B cell (primary cell): ENCODE results near the gene MLXIP. TPM values are rescaled to one million over a fixed set of nuclear protein-coding genes. Genes with fewer than 3 reads are reported as not detected.
"Not testable (repeated sequence)": the region's sequence is repeated elsewhere in the genome, so short reads cannot be mapped to it uniquely, and the experiment has no call there.

Experiments used
- ATAC-seq: fragments of 200-7000 bp; cut with Tn5 transposase; one replicate; pipeline ENCODE4 v1.10.0; 2021; ENCODE audit warnings: low read depth, mild to moderate bottlenecking, moderate number of reproducible peaks, moderate library complexity
- CTCF ChIA-PET: fragments of 350-600 bp; sonication (Branson Sonifier 250); formaldehyde crosslinking; loops from one replicate; lab custom pipeline; 2021; ENCODE audit warnings: antibody characterized with exemption, inconsistent platforms; lab: Charles Lee
- POLR2A ChIA-PET: fragments of 350-600 bp; sonication (Branson Sonifier 250); formaldehyde crosslinking; loops from one replicate; lab custom pipeline; 2021; ENCODE audit warnings: antibody characterized with exemption; lab: Charles Lee
- DNase-seq: peaks from one replicate; pipeline ENCODE4 v3.0.0; 2013
- H2AFZ ChIP-seq: 2 replicates; pipeline ENCODE4 v1.6.1; 2012; ENCODE audit warnings: mild to moderate bottlenecking, low read depth, low read length; ENCODE audit not compliant: insufficient read depth, poor library complexity, severe bottlenecking
- H3K27ac ChIP-seq, 2 donors: 1 replicate in 1 of 2; 2 replicates in 1 of 2; pipeline ENCODE4 v1.5.1; 2012 to 2013; ENCODE audit warnings: low read length in 2 of 2, mild to moderate bottlenecking in 2 of 2, moderate library complexity in 1 of 2
- H3K27me3 ChIP-seq, 4 experiments: fragments of 200-600 bp in 1 of 4; sonication (generic) in 1 of 4; replicated peaks in 1 of 4; 1 replicate in 2 of 4; 2 replicates in 2 of 4; pipeline versions ENCODE4 v1.6.1 to v1.7.0; 2013 to 2016; ENCODE audit warnings: low read length in 3 of 4, mild to moderate bottlenecking in 2 of 4, mixed read lengths in 1 of 4, moderate library complexity in 1 of 4; ENCODE audit not compliant: insufficient read depth in 4 of 4, control insufficient read depth in 3 of 4; ENCODE audit errors: control extremely low read depth in 1 of 4
- H3K36me3 ChIP-seq, 2 experiments: replicated peaks in 1 of 2; 1 replicate in 1 of 2; 2 replicates in 1 of 2; pipeline versions ENCODE4 v1.6.1 to v1.7.1; 2013; ENCODE audit warnings: low read length in 1 of 2; ENCODE audit not compliant: insufficient read depth in 2 of 2, control insufficient read depth in 1 of 2; ENCODE audit errors: control extremely low read depth in 1 of 2, extremely low read depth in 1 of 2
- H3K4me1 ChIP-seq, 2 donors: fragments of 200-600 bp in 1 of 2; sonication (generic) in 1 of 2; 1 replicate in 1 of 2; 2 replicates in 1 of 2; pipeline versions ENCODE4 v1.5.1 to v1.6.1; 2013 to 2017; ENCODE audit warnings: low read length in 2 of 2; ENCODE audit not compliant: control insufficient read depth in 2 of 2, insufficient read depth in 2 of 2
- H3K4me2 ChIP-seq: replicated peaks from 2 replicates; pipeline ENCODE3; 2012; ENCODE audit warnings: mild to moderate bottlenecking, low read depth, low read length; ENCODE audit not compliant: poor library complexity, severe bottlenecking
- H3K4me3 ChIP-seq, 5 experiments: fragments of 200-600 bp in 1 of 5; sonication (generic) in 1 of 5; 1 replicate in 3 of 5; 2 replicates in 2 of 5; pipeline versions ENCODE4 v1.5.1 to v1.7.0; 2011 to 2016; ENCODE audit warnings: low read length in 4 of 5, mild to moderate bottlenecking in 4 of 5, low read depth in 2 of 5, control low read depth in 1 of 5, moderate library complexity in 1 of 5; ENCODE audit not compliant: insufficient read depth in 1 of 5; ENCODE audit errors: control extremely low read depth in 1 of 5, extremely low read depth in 1 of 5
- H3K79me2 ChIP-seq: fragments of 200-600 bp; sonication (generic); one replicate; pipeline ENCODE4 v1.6.0; 2016; ENCODE audit warnings: low read length; ENCODE audit not compliant: control insufficient read depth, insufficient read depth
- H3K9ac ChIP-seq: fragments of 200-600 bp; sonication (generic); 2 replicates; pipeline ENCODE4 v1.6.1; 2017; ENCODE audit warnings: mild to moderate bottlenecking, low read length, moderate library complexity
- H3K9me3 ChIP-seq, 3 donors: one replicate each; pipeline versions ENCODE4 v1.6.1 to v1.7.1; 2013; ENCODE audit warnings: low read length in 2 of 3; ENCODE audit not compliant: control insufficient read depth in 2 of 3, insufficient read depth in 1 of 3; ENCODE audit errors: control extremely low read depth in 1 of 3
- H4K20me1 ChIP-seq: 2 replicates; pipeline ENCODE4 v1.6.0; 2012; ENCODE audit warnings: mild to moderate bottlenecking, low read length; ENCODE audit not compliant: insufficient read depth, control insufficient read depth, poor library complexity, severe bottlenecking
- H3K27ac Mint-ChIP-seq: one replicate; pipeline ENCODE4 v1.8.0; 2021; ENCODE audit warnings: mixed read lengths
- H3K27me3 Mint-ChIP-seq: one replicate; pipeline ENCODE4 v1.8.0; 2021; ENCODE audit warnings: mixed read lengths
- H3K4me1 Mint-ChIP-seq: one replicate; pipeline ENCODE4 v1.8.0; 2021; ENCODE audit warnings: mixed read lengths
- H3K4me3 Mint-ChIP-seq: one replicate; pipeline ENCODE4 v1.8.0; 2021; ENCODE audit warnings: mixed read lengths
- H3K9me3 Mint-ChIP-seq: one replicate; pipeline ENCODE4 v1.8.0; 2022; ENCODE audit warnings: mixed read lengths; ENCODE audit not compliant: insufficient read depth
- EZH2 ChIP-seq: IDR thresholded peaks from 2 replicates; pipeline ENCODE4 v1.6.1; 2012; ENCODE audit warnings: borderline replicate concordance, low read depth, mild to moderate bottlenecking, moderate library complexity, low read length; ENCODE audit not compliant: insufficient read depth, poor library complexity, severe bottlenecking
- WGBS: methylation state at CpG from one replicate; pipeline ENCODE4 v1.1.5; 2013; ENCODE audit warnings: missing lambda C conversion rate; ENCODE audit not compliant: insufficient coverage; 5-methylcytosine and 5-hydroxymethylcytosine counted together
- intact Hi-C: fragments of 100-400 bp; cut with micrococcal nuclease; formaldehyde crosslinking; loops from one replicate; pipeline ENCODE4 v1.10.0; 2022
- polyA plus RNA-seq: library from polyadenylated mRNA; depleted of rRNA; stranded (reverse); fragments of >200 nt; gene quantifications from 2 replicates; pipeline ENCODE4 v1.2.3, GENCODE V29; 2012
- total RNA-seq, 2 donors: library from RNA; stranded (reverse); fragments of 120-200 nt in 1 of 2; gene quantifications; 1 replicate in 1 of 2; 2 replicates in 1 of 2; pipeline versions ENCODE4 v1.2.3 to v1.2.4, GENCODE V29; 2013 to 2022
- TF ChIP-seq, protein P1 (sequence below): fragments of 200-600 bp; IDR thresholded peaks from one replicate; pipeline ENCODE4 v1.8.0; 2022; ENCODE audit warnings: antibody characterized with exemption, mild to moderate bottlenecking

Gene MLXIP
- total and polyA plus RNA-seq, 2 donors (not counting 1 experiment from before 2014, with no cell fraction given): 28.1 to 91.2 TPM

GRCh38 chr12:122174155-122174845 is 95.7 kb downstream of the MLXIP start, which contains the start of gene IL31:
Gene IL31, minus strand, starts transcription at chr12:122174221. Its CDS starts 49 bp downstream, at chr12:122174172.
- TF ChIP-seq, protein P1, sequence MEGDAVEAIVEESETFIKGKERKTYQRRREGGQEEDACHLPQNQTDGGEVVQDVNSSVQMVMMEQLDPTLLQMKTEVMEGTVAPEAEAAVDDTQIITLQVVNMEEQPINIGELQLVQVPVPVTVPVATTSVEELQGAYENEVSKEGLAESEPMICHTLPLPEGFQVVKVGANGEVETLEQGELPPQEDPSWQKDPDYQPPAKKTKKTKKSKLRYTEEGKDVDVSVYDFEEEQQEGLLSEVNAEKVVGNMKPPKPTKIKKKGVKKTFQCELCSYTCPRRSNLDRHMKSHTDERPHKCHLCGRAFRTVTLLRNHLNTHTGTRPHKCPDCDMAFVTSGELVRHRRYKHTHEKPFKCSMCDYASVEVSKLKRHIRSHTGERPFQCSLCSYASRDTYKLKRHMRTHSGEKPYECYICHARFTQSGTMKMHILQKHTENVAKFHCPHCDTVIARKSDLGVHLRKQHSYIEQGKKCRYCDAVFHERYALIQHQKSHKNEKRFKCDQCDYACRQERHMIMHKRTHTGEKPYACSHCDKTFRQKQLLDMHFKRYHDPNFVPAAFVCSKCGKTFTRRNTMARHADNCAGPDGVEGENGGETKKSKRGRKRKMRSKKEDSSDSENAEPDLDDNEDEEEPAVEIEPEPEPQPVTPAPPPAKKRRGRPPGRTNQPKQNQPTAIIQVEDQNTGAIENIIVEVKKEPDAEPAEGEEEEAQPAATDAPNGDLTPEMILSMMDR: no peak
- TF ChIP-seq EZH2: no peak
- POLR2A ChIA-PET: no interaction called here
- Histone ChIP-seq H2AFZ (no peak within 1 kb of the TSS), H3K4me1 (no peaks in the 10 kb centered on the region), H3K4me2 (no peak within 1 kb of the TSS), H3K9ac (no peak within 1 kb of the TSS), H3K27ac (no peak within 1 kb of the TSS), H3K79me2 (no peaks in the 10 kb centered on the region), H3K4me3 (no peak within 1 kb of the TSS), H3K36me3 (no peaks in the 10 kb centered on the region), H3K27me3 (no peaks in the 10 kb centered on the region), H4K20me1 (no peaks in the 10 kb centered on the region), H3K9me3 (no peaks in the 10 kb centered on the region)
- no peaks in the 10 kb centered on the region for H3K9me3 Mint-ChIP-seq
- no peak for ATAC-seq
- intact Hi-C loops: no loop called here
- peaks cover 14% of the 10 kb centered on the region for H3K27me3 Mint-ChIP-seq
- DNase-seq: no peak
- 89% methylated on average over 14 of the region's 17 CpGs for WGBS
- H3K27ac Mint-ChIP-seq: no peak within 1 kb of the TSS
- CTCF ChIA-PET: no interaction called here
- no peak within 1 kb of the TSS for H3K4me3 Mint-ChIP-seq
- no peaks in the 10 kb centered on the region for H3K4me1 Mint-ChIP-seq

DNA sequence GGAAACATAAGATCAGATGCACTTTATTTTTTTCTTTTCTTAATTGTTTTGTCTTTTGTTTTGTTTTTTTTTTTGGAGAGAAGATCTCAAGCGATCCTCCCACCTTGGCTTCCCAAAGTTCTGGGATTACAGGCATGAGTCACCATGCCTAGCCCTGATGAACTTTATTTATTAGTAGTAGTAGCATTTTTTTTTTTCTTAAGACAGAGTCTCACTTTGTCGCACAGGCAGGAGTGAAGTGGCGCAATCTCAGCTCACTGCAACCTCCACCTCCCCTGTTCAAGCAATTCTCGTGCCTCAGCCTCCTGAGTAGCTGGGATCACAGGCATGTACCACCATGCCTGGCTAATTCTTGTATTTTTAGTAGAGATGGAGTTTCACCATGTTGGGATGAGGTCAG is 97.9 kb downstream of the MLXIP start:
- DNase-seq, intact Hi-C loops, H3K9ac ChIP-seq, H3K4me3 ChIP-seq, H3K9me3 Mint-ChIP-seq, H3K27ac Mint-ChIP-seq, POLR2A ChIA-PET, H3K79me2 ChIP-seq, H3K9me3 ChIP-seq, H4K20me1 ChIP-seq, H3K27ac ChIP-seq, ATAC-seq, H3K36me3 ChIP-seq, H3K27me3 ChIP-seq, H3K4me2 ChIP-seq, H3K4me1 ChIP-seq, CTCF ChIA-PET, H2AFZ ChIP-seq, H3K4me1 Mint-ChIP-seq, H3K4me3 Mint-ChIP-seq: not testable (repeated sequence)
- no CpG with 5 or more reads among the region's 4 CpGs for WGBS
- peaks cover 21% of the 10 kb centered on the region for H3K27me3 Mint-ChIP-seq
